ENCODE measurements around the gene PAF1. TPM values are rescaled to one million over a fixed set of nuclear protein-coding genes. Genes with fewer than 3 reads are reported as not detected.

The PAF1 gene
- total and polyA plus RNA-seq, 2 of the 13 experiments (the other 11 are each of a cell fraction or from before 2014, with no cell fraction given) = 30.2 to 31.1 TPM

GRCh38 chr19:39428283-39429112, 37.6 kb upstream of the PAF1 start (continued):
- TF ChIP-seq ZNF598 (CRISPR knock-in tag; IDR thresholded peaks at IDR 0.05; ENCODE audit: borderline replicate concordance) (no peak), TAF15 (IDR thresholded peaks at IDR 0.05; ENCODE audit: low read depth, low read length, poor library complexity, severe bottlenecking) (no peak), TBX2 (CRISPR knock-in tag; IDR thresholded peaks at IDR 0.05; ENCODE audit: borderline replicate concordance) (no peak), CENPX (CRISPR knock-in tag; IDR thresholded peaks at IDR 0.05) (no peak), POGZ (CRISPR knock-in tag; IDR thresholded peaks at IDR 0.05) (no peak), FOXK1 (CRISPR knock-in tag; IDR thresholded peaks at IDR 0.05; ENCODE audit: borderline replicate concordance, low read depth) (no peak), ZNF850 (CRISPR knock-in tag; conservative IDR thresholded peaks at IDR 0.05) (no peak), MIXL1 (CRISPR knock-in tag; IDR thresholded peaks at IDR 0.05) (peak; percentile 61; the same call in 1 of the 2 replicates), ZNF670 (CRISPR knock-in tag; IDR thresholded peaks at IDR 0.05; ENCODE audit: borderline replicate concordance) (no peak), ZNF597 (CRISPR knock-in tag; IDR thresholded peaks at IDR 0.05) (no peak), ZGPAT (CRISPR knock-in tag; IDR thresholded peaks at IDR 0.05) (peak; percentile 70; the same call in 1 of the 2 replicates), NR1H2 (CRISPR knock-in tag; IDR thresholded peaks at IDR 0.05; ENCODE audit: borderline replicate concordance, low read depth) (no peak), ZNF580 (CRISPR knock-in tag; IDR thresholded peaks at IDR 0.05; ENCODE audit: borderline replicate concordance, low read depth) (peak; percentile 24; the same call in 1 of the 2 replicates), ZNF260 (CRISPR knock-in tag; IDR thresholded peaks at IDR 0.05; ENCODE audit: borderline replicate concordance, low read depth) (no peak), TEAD3 (CRISPR knock-in tag; optimal IDR thresholded peaks at IDR 0.05; ENCODE audit: borderline replicate concordance) (peak; percentile 94), CTCF (CRISPR knock-in tag; IDR thresholded peaks at IDR 0.05) (no peak), SRSF1 (optimal IDR thresholded peaks at IDR 0.05; ENCODE audit: low read depth, low read length) (no peak), JUNB (CRISPR knock-in tag; IDR thresholded peaks at IDR 0.05; ENCODE audit: borderline replicate concordance) (no peak), REPIN1 (CRISPR knock-in tag; IDR thresholded peaks at IDR 0.05; ENCODE audit: borderline replicate concordance, low read depth) (no peak), MXD1 (CRISPR knock-in tag; IDR thresholded peaks at IDR 0.05) (no peak)

Measured in HepG2 (cell line).